Epithelial cell of esophagus (primary cell): Measurements from ENCODE around the gene CCR1.
A peak's percentile ranks its signal among the peaks of the same experiment; 100 is the strongest.
"Not testable (repeated sequence)": the region's sequence is repeated elsewhere in the genome, so short reads cannot be mapped to it uniquely, and the experiment has no call there.

ENCODE experiments used
- DNase-seq: peaks from one replicate; pipeline ENCODE4 v3.0.0; 2010; ENCODE audit warnings: low read depth
- H3K4me3 ChIP-seq: 2 replicates; pipeline ENCODE4 v1.5.1; 2011; ENCODE audit warnings: mild to moderate bottlenecking, low read length, control low read depth
- TF ChIP-seq, protein P1 (sequence below): IDR thresholded peaks from 2 replicates; pipeline ENCODE4 v1.5.1; 2011; ENCODE audit warnings: low read depth, mild to moderate bottlenecking, low read length, control low read depth, inconsistent platforms; ENCODE audit not compliant: insufficient read depth; ENCODE audit errors: missing control alignments

CCR1 gene

DNA sequence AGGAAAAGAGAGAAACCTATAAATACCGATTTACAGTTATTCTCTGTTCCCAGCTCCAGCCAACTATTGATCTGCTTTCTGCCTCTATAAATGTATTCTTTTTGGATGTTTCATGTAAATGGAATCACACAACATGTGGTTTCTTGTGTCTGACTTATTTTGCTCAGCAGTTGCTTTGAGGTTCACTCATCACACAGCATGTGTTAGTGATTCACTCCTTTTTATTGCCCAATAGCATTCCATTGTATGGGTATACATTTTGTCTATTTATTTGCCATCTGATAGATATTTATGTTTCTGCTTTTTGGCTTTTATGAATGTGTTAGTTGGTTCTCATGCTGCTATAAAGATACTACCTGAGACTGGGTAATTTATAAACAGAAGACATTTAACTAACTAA, 23.6 kb downstream of the CCR1 start:
- TF ChIP-seq, protein P1, sequence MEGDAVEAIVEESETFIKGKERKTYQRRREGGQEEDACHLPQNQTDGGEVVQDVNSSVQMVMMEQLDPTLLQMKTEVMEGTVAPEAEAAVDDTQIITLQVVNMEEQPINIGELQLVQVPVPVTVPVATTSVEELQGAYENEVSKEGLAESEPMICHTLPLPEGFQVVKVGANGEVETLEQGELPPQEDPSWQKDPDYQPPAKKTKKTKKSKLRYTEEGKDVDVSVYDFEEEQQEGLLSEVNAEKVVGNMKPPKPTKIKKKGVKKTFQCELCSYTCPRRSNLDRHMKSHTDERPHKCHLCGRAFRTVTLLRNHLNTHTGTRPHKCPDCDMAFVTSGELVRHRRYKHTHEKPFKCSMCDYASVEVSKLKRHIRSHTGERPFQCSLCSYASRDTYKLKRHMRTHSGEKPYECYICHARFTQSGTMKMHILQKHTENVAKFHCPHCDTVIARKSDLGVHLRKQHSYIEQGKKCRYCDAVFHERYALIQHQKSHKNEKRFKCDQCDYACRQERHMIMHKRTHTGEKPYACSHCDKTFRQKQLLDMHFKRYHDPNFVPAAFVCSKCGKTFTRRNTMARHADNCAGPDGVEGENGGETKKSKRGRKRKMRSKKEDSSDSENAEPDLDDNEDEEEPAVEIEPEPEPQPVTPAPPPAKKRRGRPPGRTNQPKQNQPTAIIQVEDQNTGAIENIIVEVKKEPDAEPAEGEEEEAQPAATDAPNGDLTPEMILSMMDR: no peak
- no peak overlapping the region for H3K4me3 ChIP-seq
- peak; percentile 94 for DNase-seq

DNA sequence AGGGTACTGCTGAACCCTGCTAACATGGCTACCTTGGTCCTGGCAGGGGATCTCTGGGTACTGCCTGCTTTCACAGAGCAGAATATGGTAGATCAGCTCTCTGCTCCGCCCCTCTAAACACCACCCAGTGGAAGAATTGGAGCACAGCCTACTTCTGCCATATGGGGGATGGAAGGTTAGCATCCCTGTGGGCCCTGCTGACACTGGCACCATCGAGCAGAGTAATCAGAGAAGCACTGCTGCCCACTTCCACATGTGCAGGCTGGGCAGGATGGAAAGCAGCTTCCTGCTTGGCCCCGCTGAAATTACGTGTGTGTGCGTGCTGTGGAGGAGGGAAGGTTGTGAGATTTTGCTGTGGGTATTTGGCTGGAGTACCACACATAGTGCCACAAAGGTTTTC, 24.8 kb downstream of the CCR1 start:
- no peak overlapping the region for H3K4me3 ChIP-seq
- TF ChIP-seq, protein P1: no peak
- no peak for DNase-seq

DNA sequence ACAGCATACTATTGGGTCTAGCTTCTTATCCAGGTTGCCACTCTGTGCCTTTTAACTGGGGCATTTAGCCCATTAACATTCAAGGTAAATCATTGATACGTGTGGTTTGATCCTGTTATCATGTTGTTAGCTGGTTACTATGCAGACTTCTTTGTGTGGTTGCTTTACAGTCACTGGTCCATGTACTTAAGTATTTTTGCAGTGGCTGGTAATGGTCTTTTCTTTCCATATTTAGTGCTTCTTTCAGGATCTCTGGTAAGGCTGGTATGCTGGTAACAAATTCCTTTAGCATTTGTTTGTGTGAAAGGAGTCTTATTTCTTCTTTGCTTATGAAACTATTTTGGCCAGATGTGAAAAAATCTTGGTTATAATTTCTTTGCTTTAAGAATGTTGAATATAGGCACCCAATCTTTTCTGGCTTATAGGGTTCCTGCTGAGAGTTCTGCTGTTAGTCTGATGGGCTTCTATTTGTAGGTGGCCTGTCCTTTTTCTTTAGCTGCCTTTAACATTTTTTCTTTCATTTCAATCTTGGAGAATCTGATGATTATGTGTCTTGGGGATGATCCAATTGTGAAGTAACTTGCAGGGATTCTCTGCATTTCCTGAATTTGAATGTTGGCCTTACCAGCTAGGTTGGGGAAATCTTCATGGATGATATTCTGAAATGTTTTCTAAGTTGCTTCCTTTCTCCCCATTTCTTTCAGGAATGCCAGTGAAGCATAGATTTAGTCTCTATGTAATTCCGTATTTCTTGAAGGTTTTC, 39.3 kb downstream of the CCR1 start:
- DNase-seq: no peak
- TF ChIP-seq, protein P1: no peak
- H3K4me3 ChIP-seq: no peak overlapping the region

DNA sequence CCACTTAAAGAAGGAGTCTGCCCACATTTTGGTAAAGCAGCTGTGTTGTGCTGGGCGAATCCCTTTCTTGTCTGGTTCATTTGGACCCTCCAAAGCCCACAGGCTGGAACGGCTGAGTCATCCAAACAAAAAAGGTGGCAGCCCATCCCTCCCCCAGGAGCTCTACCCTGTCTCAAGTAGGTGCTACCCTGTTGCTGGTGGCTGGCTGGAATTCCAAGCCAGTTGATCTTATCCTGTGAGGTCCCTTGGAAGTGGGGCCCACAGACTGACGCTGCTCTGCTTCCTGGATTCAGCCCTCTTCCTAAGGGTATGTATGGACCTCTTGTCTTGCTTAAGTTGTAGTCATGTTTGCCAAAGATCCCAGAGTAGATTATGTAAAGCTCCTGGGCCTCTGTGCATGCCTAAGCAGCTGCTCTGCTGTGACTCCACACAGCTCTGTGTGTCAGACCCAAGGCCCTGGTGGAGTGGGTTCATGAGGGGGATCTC, 44.5 kb downstream of the CCR1 start:
- no peak overlapping the region for H3K4me3 ChIP-seq
- TF ChIP-seq, protein P1: no peak
- DNase-seq: peak; percentile 88

DNA sequence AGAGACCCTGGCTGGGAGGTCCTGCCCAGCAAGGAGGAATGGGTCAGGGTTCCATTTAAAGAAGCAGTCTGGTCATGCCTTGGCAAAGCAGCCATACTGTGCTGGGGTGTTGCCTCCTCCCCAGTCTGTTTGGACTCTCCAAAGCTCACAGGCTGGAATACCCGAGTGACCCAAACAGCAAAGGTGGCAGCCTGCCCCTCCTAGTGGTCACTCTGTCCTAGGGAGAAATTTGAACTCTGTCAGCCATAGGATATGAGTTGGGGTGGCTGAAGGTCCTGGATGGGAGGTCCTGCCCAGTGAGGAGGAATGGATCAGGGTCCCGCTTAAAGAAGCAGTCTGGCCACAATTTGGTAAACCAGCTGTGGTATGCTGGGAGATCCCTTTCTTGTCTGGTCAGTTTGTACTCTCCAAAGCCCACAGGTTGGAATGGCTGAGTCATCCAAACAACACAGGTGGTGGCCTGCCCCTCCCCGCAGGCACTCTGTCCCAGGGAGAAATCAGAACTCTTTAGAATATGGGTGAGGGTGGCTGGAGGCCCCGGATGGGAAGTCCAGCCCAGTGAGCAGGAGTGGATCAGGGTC, 45.0 kb downstream of the CCR1 start:
- TF ChIP-seq, protein P1: no peak
- H3K4me3 ChIP-seq: no peak overlapping the region
- peak; percentile 89 for DNase-seq

DNA sequence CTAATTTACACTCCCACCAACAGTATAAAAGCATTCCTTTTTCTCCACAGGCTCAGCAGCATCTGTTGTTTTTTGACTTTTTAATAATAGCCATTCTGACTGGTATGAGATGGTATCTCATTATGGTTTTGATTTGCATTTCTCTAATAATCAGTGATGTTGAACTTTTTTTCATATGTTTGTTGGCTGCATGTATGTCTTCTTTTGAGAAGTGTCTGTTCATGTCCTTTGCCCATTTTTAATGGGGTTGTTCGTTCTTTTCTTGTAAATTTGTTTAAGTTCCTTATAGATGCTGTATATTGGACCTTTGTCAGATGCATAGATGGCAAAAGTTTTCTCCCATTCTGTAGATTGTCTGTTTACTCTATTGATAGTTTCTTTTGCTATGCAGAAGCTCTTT, 50.4 kb downstream of the CCR1 start:
- not testable (repeated sequence) for H3K4me3 ChIP-seq, DNase-seq

DNA sequence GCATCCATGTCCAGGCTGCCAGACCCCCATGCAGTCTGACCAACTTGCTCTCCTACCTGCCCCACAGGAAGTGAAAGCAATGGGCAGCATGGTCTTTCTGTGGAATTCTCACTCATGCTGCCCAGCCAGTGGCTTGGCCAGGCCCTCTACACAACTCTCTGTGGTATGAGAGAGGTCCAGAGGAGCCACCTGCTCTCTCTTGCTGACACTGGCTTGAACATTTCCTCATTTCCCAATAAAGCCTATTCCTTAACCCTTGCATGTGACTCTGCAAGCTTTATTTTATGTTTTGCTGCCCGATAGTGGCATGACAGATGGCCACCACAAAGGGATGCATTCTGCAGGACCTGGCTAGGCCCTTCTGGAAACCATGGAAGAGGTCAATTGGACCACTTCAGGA, 53.8 kb downstream of the CCR1 start:
- H3K4me3 ChIP-seq: no peak overlapping the region
- DNase-seq: no peak
- TF ChIP-seq, protein P1: no peak
